ENCODE measurements around the gene HLA-DPB1. TPM values are rescaled to one million over a fixed set of nuclear protein-coding genes. Genes with fewer than 3 reads are reported as not detected.
"Not testable (repeated sequence)": the region's sequence is repeated elsewhere in the genome, so short reads cannot be mapped to it uniquely, and the experiment has no call there.

The HLA-DPB1 gene
- total RNA-seq, 1 experiment from 2014 or later: 18.3 TPM

DNA sequence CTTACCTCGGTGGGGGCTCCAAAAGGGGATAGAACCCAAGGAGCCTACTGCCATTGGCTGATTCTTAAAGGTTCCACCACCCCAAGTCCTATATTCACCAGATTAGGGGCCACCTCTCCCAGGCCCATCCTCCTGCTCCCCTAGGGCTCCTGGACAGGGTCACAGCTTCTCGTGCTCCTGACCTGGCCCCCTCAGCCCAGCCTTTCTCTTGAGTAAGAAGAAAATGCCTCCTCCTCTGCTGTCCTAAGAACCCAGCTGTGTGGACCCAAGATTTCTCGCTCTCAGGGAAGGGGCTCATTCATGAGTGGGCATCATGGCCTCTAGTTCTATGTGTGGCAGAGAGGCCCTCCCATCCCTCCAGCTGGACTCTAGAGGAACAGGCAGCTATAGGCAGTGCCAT lies 16.6 kb downstream of the HLA-DPB1 start:
- Mint-ChIP-seq H3K27me3 (ENCODE audit: unreplicated experiment) (peaks cover 78% of the 10 kb centered on the region), H3K4me1 (ENCODE audit: low read depth, unreplicated experiment) (peaks cover 8% of the 10 kb centered on the region), H3K27ac (ENCODE audit: unreplicated experiment) (no peak overlapping the region), H3K4me3 (ENCODE audit: low read depth, unreplicated experiment) (no peak overlapping the region), H3K9me3 (ENCODE audit: low read depth, unreplicated experiment) (no peaks in the 10 kb centered on the region), H3K36me3 (ENCODE audit: insufficient read depth, unreplicated experiment) (no peaks in the 10 kb centered on the region)
- no peak for DNase-seq
- BruUV-seq (replicated peaks): no TSS peak
- intact Hi-C loops (cut with micrococcal nuclease; ENCODE audit: unreplicated experiment): loop anchor here (2.0 kb wide), 1 partner anchor 78 kb away; no protein-coding TSS in a partner anchor
- CTCF ChIA-PET: no interaction called here
- TF ChIP-seq, protein P1, sequence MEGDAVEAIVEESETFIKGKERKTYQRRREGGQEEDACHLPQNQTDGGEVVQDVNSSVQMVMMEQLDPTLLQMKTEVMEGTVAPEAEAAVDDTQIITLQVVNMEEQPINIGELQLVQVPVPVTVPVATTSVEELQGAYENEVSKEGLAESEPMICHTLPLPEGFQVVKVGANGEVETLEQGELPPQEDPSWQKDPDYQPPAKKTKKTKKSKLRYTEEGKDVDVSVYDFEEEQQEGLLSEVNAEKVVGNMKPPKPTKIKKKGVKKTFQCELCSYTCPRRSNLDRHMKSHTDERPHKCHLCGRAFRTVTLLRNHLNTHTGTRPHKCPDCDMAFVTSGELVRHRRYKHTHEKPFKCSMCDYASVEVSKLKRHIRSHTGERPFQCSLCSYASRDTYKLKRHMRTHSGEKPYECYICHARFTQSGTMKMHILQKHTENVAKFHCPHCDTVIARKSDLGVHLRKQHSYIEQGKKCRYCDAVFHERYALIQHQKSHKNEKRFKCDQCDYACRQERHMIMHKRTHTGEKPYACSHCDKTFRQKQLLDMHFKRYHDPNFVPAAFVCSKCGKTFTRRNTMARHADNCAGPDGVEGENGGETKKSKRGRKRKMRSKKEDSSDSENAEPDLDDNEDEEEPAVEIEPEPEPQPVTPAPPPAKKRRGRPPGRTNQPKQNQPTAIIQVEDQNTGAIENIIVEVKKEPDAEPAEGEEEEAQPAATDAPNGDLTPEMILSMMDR (IDR thresholded peaks at IDR 0.05; ENCODE audit: unreplicated experiment): no peak

DNA sequence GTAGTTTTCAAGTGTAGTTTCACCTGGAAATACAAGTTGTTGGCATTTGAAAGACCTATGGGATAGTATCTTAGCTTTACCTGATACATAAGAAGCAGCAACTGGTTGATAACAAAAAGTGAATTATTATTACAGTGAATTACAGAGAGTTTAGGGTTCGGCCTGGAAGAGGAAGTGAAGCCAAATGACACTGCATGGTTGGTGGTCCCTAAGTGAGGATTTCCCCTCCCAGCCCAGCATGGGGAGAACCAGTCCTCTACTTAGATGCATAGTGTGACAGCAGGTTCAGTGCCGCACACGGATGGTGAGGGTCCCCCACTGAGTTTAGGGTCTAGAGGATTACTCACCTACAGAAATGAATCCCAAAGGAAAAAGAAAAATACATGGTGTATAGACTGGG lies 18.1 kb downstream of the HLA-DPB1 start:
- BruUV-seq (replicated peaks): no TSS peak
- CTCF ChIA-PET: no interaction called here
- no peak overlapping the region for H3K4me3 Mint-ChIP-seq (ENCODE audit: low read depth, unreplicated experiment)
- peaks cover under 1% of the 10 kb centered on the region for H3K4me1 Mint-ChIP-seq (ENCODE audit: low read depth, unreplicated experiment)
- TF ChIP-seq, protein P1 (IDR thresholded peaks at IDR 0.05; ENCODE audit: unreplicated experiment): no peak
- no peaks in the 10 kb centered on the region for H3K9me3 Mint-ChIP-seq (ENCODE audit: low read depth, unreplicated experiment)
- intact Hi-C loops (cut with micrococcal nuclease; ENCODE audit: unreplicated experiment): loop anchor here (2.0 kb wide), 1 partner anchor 79 kb away; no protein-coding TSS in a partner anchor
- H3K27ac Mint-ChIP-seq (ENCODE audit: unreplicated experiment): no peak overlapping the region
- H3K27me3 Mint-ChIP-seq (ENCODE audit: unreplicated experiment): peaks cover 78% of the 10 kb centered on the region
- no peaks in the 10 kb centered on the region for H3K36me3 Mint-ChIP-seq (ENCODE audit: insufficient read depth, unreplicated experiment)
- DNase-seq: no peak

DNA sequence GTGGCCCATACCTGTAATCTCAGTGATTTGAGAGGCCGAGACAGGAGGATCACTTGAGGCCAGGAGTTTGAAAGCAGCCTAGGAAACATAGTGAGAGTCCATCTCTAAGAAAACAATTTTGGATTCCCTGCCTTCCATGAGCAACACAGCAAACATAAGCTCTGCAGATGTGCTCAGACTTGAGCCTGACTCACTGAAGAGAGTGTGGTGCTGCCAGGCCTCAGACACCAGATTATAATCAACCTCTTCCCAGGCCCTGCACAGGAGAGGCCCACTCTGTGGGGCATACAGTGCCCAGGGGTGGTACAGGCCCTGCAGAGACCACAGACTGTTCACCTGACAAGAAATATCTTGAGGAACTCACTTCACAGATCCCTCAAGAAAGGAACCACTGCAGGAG lies 19.9 kb downstream of the HLA-DPB1 start:
- CTCF ChIA-PET: no interaction called here
- H3K4me1 Mint-ChIP-seq (ENCODE audit: low read depth, unreplicated experiment): peaks cover 2% of the 10 kb centered on the region
- no TSS peak for BruUV-seq (replicated peaks)
- H3K9me3 Mint-ChIP-seq (ENCODE audit: low read depth, unreplicated experiment): no peaks in the 10 kb centered on the region
- TF ChIP-seq, protein P1 (IDR thresholded peaks at IDR 0.05; ENCODE audit: unreplicated experiment): no peak
- DNase-seq: no peak
- H3K27ac Mint-ChIP-seq (ENCODE audit: unreplicated experiment): no peak overlapping the region
- H3K4me3 Mint-ChIP-seq (ENCODE audit: low read depth, unreplicated experiment): no peak overlapping the region
- intact Hi-C loops (cut with micrococcal nuclease; ENCODE audit: unreplicated experiment): no loop called here
- peaks cover 78% of the 10 kb centered on the region for H3K27me3 Mint-ChIP-seq (ENCODE audit: unreplicated experiment)
- no peaks in the 10 kb centered on the region for H3K36me3 Mint-ChIP-seq (ENCODE audit: insufficient read depth, unreplicated experiment)

DNA sequence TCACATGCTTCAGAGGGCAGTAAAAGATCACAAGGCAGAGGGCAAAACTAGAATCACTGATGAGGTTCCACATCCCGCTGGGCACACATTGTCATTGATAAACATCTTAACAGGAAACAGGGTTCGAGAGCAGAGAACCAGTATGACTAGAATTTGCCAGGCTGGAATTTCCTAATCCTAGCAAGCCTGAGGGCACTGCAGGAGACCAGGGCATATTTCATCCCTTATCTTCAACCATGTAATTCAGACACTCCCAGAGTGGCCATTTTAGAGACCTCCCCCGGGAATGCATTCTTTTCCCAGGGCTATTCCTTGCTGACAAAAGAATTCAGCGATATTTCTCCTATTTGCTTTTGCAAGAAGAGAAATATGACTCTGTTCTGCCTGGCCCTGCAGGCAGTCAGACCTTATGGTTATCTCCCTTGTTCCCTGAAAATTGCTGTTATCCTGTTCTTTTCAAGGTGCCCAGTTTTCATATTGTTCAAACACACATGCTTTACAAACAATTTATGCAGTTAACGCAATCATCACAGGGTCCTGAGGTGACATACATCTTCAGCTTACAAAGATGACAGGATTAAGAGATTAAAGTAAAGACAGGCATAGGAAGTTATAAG lies 25.4 kb downstream of the HLA-DPB1 start:
- peaks cover 89% of the 10 kb centered on the region for H3K27me3 Mint-ChIP-seq (ENCODE audit: unreplicated experiment)
- intact Hi-C loops (cut with micrococcal nuclease; ENCODE audit: unreplicated experiment); H3K36me3 Mint-ChIP-seq (ENCODE audit: insufficient read depth, unreplicated experiment): not testable (repeated sequence)

DNA sequence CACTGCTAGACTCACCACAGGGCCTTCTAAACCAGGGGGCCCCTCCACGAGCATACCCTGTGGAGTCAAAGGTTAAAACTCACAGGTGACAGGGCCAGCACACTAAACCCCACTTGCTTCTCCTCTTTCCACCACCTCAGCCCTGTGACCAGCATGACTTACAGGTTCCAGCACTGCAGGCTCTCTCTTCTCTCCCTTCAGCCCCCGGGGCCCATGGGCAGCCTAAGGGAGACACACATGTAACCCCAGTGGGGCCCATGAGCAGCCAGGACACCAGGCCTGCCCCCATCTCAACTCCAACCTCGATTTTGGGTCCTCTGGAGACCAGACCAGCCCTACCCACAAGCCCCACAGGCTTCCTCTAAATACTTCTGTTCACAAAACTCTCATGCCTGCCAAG lies 28.0 kb downstream of the HLA-DPB1 start:
- intact Hi-C loops (cut with micrococcal nuclease; ENCODE audit: unreplicated experiment): no loop called here
- Mint-ChIP-seq H3K27ac (ENCODE audit: unreplicated experiment) (no peak overlapping the region), H3K36me3 (ENCODE audit: insufficient read depth, unreplicated experiment) (no peaks in the 10 kb centered on the region), H3K27me3 (ENCODE audit: unreplicated experiment) (peaks cover 94% of the 10 kb centered on the region), H3K9me3 (ENCODE audit: low read depth, unreplicated experiment) (peaks cover 5% of the 10 kb centered on the region), H3K4me1 (ENCODE audit: low read depth, unreplicated experiment) (peaks cover 8% of the 10 kb centered on the region), H3K4me3 (ENCODE audit: low read depth, unreplicated experiment) (no peak overlapping the region)
- no peak for DNase-seq
- TF ChIP-seq, protein P1 (IDR thresholded peaks at IDR 0.05; ENCODE audit: unreplicated experiment): no peak
- CTCF ChIA-PET: no interaction called here
- no TSS peak for BruUV-seq (replicated peaks)

More for the DNA sequence above, 25.4 kb downstream of the HLA-DPB1 start:
- DNase-seq; H3K4me1 Mint-ChIP-seq (ENCODE audit: low read depth, unreplicated experiment); H3K27ac Mint-ChIP-seq (ENCODE audit: unreplicated experiment); H3K4me3 Mint-ChIP-seq (ENCODE audit: low read depth, unreplicated experiment); BruUV-seq (replicated peaks); H3K9me3 Mint-ChIP-seq (ENCODE audit: low read depth, unreplicated experiment); CTCF ChIA-PET: not testable (repeated sequence)
